Measurements from ENCODE around the gene SEMA4D.

SEMA4D gene

DNA sequence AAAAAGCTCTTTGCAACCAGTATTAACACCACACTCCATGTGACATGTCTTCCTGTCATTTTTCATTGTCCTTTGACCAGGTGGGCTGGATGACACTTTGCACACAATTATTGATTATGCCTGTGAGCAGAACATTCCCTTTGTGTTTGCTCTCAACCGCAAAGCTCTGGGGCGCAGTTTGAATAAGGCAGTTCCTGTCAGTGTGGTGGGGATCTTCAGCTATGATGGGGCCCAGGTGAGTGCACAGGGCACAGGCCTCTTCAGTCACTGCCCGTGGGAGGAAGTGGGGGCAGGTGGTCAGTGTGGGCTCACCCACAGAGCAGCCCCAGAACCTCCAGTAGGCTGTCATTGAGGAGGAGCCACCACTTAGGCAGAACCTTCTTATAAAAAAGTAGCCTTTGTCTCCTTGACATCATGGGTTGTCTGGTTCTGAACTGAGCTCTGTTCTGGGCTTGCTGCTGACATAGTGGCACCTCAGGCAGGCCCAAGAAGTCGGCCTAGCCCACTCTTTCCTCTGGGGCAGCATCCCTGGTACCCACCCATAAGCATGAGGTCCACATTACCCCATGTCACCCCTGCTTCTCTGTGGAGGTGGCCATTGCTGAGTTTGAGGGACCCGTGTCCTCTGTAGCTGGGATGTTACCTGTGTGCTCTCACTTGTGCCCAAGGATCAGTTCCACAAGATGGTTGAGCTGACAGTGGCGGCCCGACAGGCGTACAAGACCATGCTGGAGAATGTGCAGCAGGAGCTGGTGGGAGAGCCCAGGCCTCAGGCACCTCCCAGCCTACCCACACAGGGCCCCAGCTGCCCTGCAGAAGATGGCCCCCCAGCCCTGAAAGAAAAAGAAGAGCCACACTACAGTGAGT, 140.3 kb downstream of the SEMA4D start:
- TF ChIP-seq, protein P1, sequence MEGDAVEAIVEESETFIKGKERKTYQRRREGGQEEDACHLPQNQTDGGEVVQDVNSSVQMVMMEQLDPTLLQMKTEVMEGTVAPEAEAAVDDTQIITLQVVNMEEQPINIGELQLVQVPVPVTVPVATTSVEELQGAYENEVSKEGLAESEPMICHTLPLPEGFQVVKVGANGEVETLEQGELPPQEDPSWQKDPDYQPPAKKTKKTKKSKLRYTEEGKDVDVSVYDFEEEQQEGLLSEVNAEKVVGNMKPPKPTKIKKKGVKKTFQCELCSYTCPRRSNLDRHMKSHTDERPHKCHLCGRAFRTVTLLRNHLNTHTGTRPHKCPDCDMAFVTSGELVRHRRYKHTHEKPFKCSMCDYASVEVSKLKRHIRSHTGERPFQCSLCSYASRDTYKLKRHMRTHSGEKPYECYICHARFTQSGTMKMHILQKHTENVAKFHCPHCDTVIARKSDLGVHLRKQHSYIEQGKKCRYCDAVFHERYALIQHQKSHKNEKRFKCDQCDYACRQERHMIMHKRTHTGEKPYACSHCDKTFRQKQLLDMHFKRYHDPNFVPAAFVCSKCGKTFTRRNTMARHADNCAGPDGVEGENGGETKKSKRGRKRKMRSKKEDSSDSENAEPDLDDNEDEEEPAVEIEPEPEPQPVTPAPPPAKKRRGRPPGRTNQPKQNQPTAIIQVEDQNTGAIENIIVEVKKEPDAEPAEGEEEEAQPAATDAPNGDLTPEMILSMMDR (IDR thresholded peaks at IDR 0.05): no peak

DNA sequence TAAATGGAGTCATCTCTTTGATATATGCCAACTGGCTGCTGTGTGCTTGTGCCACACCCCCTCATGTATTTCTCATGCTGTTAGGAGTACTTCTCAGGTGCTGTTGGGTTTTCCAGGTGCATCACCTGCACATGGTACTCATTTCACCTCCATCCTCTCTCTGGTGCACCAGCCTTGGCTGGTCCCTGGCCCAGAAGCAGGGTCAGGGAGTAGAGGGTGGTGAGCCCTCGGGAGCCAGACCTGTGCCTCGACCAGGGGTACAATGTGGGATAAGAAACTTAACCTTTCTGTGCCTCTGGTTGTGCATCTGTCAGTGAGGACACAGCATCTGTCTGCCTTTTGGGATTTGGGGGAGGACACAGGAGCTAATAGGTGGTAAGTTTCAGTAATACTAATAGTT, 141.1 kb downstream of the SEMA4D start:
- TF ChIP-seq, protein P1 (IDR thresholded peaks at IDR 0.05): no peak

DNA sequence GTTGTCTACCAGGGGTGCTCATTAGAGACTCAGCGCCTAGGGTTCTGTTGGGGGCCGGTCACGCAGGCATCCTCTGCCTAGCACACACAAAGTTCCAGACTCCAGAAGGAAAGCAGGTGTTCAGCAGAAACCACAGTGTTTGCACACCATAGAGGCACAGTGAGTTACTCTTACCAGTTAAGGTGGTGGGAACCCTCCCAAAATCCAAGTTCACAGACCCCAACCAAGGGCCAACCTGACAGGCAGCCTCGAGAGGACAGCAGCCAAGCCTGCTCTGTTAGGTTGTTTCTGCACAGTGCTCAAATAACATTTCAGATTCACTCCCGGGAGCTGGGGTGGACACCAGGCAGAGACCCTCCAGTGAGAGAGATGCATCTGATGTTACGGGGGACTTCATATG, 143.4 kb downstream of the SEMA4D start:
- TF ChIP-seq, protein P1 (IDR thresholded peaks at IDR 0.05): no peak

DNA sequence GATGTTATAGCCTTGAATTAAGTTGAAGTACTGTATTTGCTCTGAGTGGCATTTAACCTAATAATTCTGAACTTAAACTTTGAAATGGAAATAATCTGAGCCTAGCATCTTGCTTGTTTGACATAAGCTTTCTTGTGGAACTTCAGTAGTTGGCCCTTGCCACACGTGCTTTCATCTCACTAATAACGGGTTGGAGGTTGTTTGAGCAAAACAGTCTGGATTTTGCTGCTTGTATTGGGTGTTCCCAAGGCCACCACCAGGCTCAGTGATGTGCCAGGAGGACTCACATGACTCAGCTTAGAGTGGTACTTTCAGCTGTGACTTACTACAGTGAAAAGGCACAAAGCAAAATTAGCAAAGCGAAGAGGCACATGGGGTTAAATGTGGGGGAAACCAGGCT, 143.9 kb downstream of the SEMA4D start:
- TF ChIP-seq, protein P1 (IDR thresholded peaks at IDR 0.05): no peak

DNA sequence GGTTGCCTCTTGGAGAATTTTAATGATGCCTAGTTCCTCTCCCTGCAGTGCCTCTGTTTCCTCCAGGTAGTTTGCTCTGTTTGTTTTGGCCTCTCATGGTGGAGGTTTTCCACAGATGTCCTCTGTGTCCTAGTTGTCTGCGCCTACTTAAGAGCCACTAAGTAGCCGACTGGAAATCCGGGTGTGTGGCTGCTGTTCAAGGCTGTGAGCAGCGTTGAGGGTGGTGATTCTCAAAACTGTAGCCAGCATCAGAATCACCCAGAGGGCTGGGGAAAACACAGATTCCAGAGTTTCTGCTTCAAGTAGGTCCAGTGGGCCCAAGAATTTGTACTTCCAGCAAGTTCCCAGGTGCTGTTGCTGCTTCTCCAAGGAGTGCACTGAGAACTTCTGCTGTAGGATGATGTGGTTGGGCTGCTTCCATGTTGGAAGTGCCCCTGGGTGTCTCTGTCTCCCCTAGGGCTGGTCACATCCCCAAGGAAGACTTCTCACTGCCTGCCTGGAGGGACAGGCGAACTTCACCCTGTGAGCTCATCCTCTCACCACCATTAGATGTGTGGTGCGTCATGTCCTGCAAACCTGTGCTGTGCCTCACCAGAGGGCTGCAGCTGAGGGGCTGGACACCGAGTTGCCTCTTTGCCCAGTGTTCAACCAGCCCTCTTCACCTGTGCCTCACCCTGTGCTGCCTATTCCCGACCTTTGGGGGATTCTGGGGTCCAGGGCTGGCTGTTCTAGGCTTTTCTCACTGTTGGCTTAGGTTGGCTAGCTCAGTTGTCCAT, 144.9 kb downstream of the SEMA4D start:
- TF ChIP-seq, protein P1 (IDR thresholded peaks at IDR 0.05): no peak

DNA sequence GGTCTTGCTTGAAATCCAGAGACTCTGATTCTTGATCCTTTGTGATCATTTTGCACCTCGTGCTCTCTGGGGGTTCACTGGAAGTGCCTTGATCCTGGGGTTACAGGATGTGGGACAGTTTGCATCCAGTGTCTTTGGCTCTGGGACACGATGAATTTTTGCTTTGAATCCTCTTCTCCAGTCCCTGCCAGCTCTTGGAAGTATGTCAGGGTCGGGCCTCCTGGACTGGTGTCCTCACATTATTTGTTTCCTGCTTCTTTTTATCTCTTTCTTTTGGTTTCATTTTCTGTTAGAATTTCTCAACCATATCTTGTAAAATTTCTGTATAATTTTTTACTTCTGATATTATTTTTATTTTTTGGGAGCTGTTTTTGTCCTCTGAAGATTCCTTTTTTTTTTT, 145.5 kb downstream of the SEMA4D start:
- TF ChIP-seq, protein P1 (IDR thresholded peaks at IDR 0.05): no peak

DNA sequence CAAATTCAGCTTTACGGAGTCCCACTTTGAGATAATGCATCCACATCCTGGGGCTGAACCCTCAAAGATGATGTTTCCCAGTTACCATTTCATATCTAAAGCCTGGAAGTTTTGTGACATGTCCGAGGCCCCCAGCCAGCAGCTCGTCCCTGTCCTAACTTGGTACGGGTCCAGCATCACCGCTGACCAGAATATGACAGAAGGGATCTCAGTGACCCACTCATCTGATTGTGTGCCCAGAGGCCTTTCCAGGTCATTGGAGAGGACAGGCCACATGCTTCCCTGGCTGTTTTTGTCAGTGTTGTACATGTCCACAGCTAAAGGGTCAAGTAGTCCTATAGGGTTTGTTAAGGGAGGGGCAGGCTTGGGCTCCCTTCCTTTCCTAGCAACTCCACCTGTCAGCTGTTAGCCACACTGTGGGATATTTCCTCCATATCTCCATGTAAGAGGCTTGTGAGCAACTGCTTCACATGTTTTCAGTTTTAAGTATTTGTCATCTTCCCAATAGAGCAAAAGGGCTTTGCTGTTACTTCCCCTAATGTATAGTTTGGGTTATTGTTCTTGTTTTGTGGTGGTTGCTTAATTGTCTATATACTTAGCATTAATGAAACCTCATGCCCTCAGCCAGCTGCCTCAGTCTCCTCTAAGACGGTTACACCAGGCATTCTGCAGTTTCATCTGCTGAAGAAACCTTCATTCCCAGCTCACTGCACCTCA, 146.2 kb downstream of the SEMA4D start:
- TF ChIP-seq, protein P1 (IDR thresholded peaks at IDR 0.05): no peak
